OCI-LY7 (cell line): Measurements from ENCODE around the gene LGALS16. TPM values are rescaled to one million over a fixed set of nuclear protein-coding genes. Genes with fewer than 3 reads are reported as not detected.
"Not testable (repeated sequence)": the region's sequence is repeated elsewhere in the genome, so short reads cannot be mapped to it uniquely, and the experiment has no call there.

ENCODE experiments used
- BruUV-seq: library from RNA; stranded (reverse); fragments of 400-500 nt; replicated peaks from 2 replicates; lab custom pipeline; 2021; lab: Mats Ljungman, UMichigan
- CTCF ChIA-PET: fragments of 300-600 bp; sonication (Branson Sonifier 250); formaldehyde crosslinking; loops from one replicate; lab custom pipeline; 2022; ENCODE audit warnings: antibody characterized with exemption; ENCODE audit not compliant: unreplicated experiment; lab: Charles Lee
- POLR2A ChIA-PET: fragments of 300-600 bp; sonication (Branson Sonifier 250); formaldehyde crosslinking; loops from one replicate; lab custom pipeline; 2022; ENCODE audit warnings: antibody characterized with exemption; lab: Charles Lee
- DNase-seq: peaks from one replicate; pipeline ENCODE4 v3.0.0-alpha.2; 2015; ENCODE audit warnings: low spot score
- H2AFZ ChIP-seq: fragments of 200-600 bp; sonication (generic), shearing (Covaris generic); 2 replicates; pipeline ENCODE4 v1.6.1; 2014; ENCODE audit warnings: mild to moderate bottlenecking, antibody characterized with exemption, low read length, moderate library complexity
- H3K27ac ChIP-seq: fragments of 200-600 bp; sonication (generic); 2 replicates; pipeline ENCODE4 v1.5.1; 2014; ENCODE audit warnings: mixed run types, low read depth, mild to moderate bottlenecking, moderate library complexity, low read length, inconsistent platforms; ENCODE audit not compliant: poor library complexity, severe bottlenecking
- H3K36me3 ChIP-seq: fragments of 200-600 bp; sonication (generic); 2 replicates; pipeline ENCODE4 v1.6.1; 2014; ENCODE audit warnings: mild to moderate bottlenecking, antibody characterized with exemption, low read length, moderate library complexity, mixed read lengths; ENCODE audit not compliant: insufficient read depth
- H3K4me1 ChIP-seq: fragments of 200-600 bp; sonication (generic); 2 replicates; pipeline ENCODE4 v1.5.1; 2014; ENCODE audit warnings: mild to moderate bottlenecking, low read length; ENCODE audit not compliant: insufficient read depth, poor library complexity, severe bottlenecking
- H3K4me2 ChIP-seq: fragments of 200-600 bp; sonication (generic); 2 replicates; pipeline ENCODE4 v1.6.1; 2014; ENCODE audit warnings: mild to moderate bottlenecking, low read length
- H3K4me3 ChIP-seq: fragments of 200-600 bp; sonication (generic); 2 replicates; pipeline ENCODE4 v1.5.1; 2014; ENCODE audit warnings: mild to moderate bottlenecking, low read depth, low read length; ENCODE audit not compliant: poor library complexity, severe bottlenecking
- H3K79me2 ChIP-seq: fragments of 200-600 bp; sonication (generic); 2 replicates; pipeline ENCODE4 v1.6.1; 2016; ENCODE audit warnings: low read depth, mild to moderate bottlenecking, low read length, moderate library complexity, mixed read lengths; ENCODE audit not compliant: insufficient read depth
- H3K9me2 ChIP-seq: fragments of 200-600 bp; sonication (generic); 2 replicates; pipeline ENCODE4 v1.6.1; 2016; ENCODE audit warnings: mild to moderate bottlenecking, low read length, mixed read lengths; ENCODE audit not compliant: insufficient read depth
- H3K9me3 ChIP-seq: fragments of 200-600 bp; sonication (generic); 2 replicates; pipeline ENCODE4 v1.6.1; 2014; ENCODE audit warnings: mild to moderate bottlenecking, mixed run types, low read length, mixed read lengths
- H4K20me1 ChIP-seq: fragments of 200-600 bp; sonication (generic); 2 replicates; pipeline ENCODE4 v1.6.1; 2014; ENCODE audit warnings: mild to moderate bottlenecking, antibody characterized with exemption, low read length, moderate library complexity, mixed read lengths; ENCODE audit not compliant: insufficient read depth
- CTCF ChIP-seq: fragments of 200-600 bp; sonication (generic); conservative IDR thresholded peaks from 2 replicates; pipeline ENCODE4 v1.5.1; 2014; ENCODE audit warnings: mild to moderate bottlenecking, antibody characterized with exemption, low read length, moderate library complexity, mixed read lengths
- EZH2phosphoT487 ChIP-seq: fragments of 200-600 bp; sonication (generic); IDR thresholded peaks from 2 replicates; pipeline ENCODE4 v1.6.1; 2018; ENCODE audit warnings: low read depth, borderline replicate concordance, mild to moderate bottlenecking, mixed run types, antibody characterized with exemption, low read length, moderate library complexity, mixed read lengths
- intact Hi-C: fragments of 100-400 bp; cut with micrococcal nuclease; formaldehyde crosslinking; loops from one replicate; pipeline ENCODE4 v1.10.0; 2022; ENCODE audit not compliant: unreplicated experiment
- total RNA-seq, 2 experiments: library from RNA; depleted of rRNA in 1 of 2; stranded (reverse); fragments of >200 nt in 1 of 2; shearing (Covaris generic) in 1 of 2; gene quantifications; 2 replicates each; pipeline ENCODE4 v1.2.3, GENCODE V29; 2014 to 2022

LGALS16 gene
- total RNA-seq, 2 experiments from 2014 or later: not detected

GRCh38 chr19:39627631-39628030 lies 28.1 kb upstream of the LGALS16 start:
- H2AFZ ChIP-seq, H3K4me2 ChIP-seq, H4K20me1 ChIP-seq, H3K27ac ChIP-seq, intact Hi-C loops, BruUV-seq, CTCF ChIA-PET, H3K9me3 ChIP-seq, H3K4me3 ChIP-seq, POLR2A ChIA-PET, H3K36me3 ChIP-seq, H3K79me2 ChIP-seq, H3K9me2 ChIP-seq, H3K4me1 ChIP-seq: not testable (repeated sequence)
- DNase-seq: peak; percentile 6
- TF ChIP-seq CTCF: 0 out of 2 replicates have a peak, but pooled peaks have one; percentile 25

GRCh38 chr19:39631178-39631577 lies 24.5 kb upstream of the LGALS16 start:
- no TSS peak for BruUV-seq
- ChIA-PET CTCF (no interaction called here), POLR2A (no interaction called here)
- H3K27ac ChIP-seq: no peak overlapping the region
- intact Hi-C loops: no loop called here
- no peak overlapping the region for H2AFZ ChIP-seq
- H3K9me3 ChIP-seq: no peaks in the 10 kb centered on the region
- DNase-seq: no peak
- H3K4me3 ChIP-seq: no peak overlapping the region
- H3K79me2 ChIP-seq: no peaks in the 10 kb centered on the region
- no peaks in the 10 kb centered on the region for H3K4me1 ChIP-seq
- no peaks in the 10 kb centered on the region for H4K20me1 ChIP-seq
- TF ChIP-seq CTCF (no peak), EZH2phosphoT487 (no peak)
- H3K4me2 ChIP-seq: no peak overlapping the region
- H3K9me2 ChIP-seq: no peaks in the 10 kb centered on the region
- no peaks in the 10 kb centered on the region for H3K36me3 ChIP-seq

GRCh38 chr19:39631626-39632025 lies 24.1 kb upstream of the LGALS16 start:
- H4K20me1 ChIP-seq: no peaks in the 10 kb centered on the region
- no TSS peak for BruUV-seq
- no peak for TF ChIP-seq CTCF
- no peaks in the 10 kb centered on the region for H3K36me3 ChIP-seq
- POLR2A ChIA-PET: no interaction called here
- H2AFZ ChIP-seq: no peak overlapping the region
- intact Hi-C loops: no loop called here
- H3K9me3 ChIP-seq: no peaks in the 10 kb centered on the region
- no peaks in the 10 kb centered on the region for H3K4me1 ChIP-seq
- no peaks in the 10 kb centered on the region for H3K9me2 ChIP-seq
- H3K4me2 ChIP-seq: no peak overlapping the region
- DNase-seq: no peak
- CTCF ChIA-PET: no interaction called here
- no peaks in the 10 kb centered on the region for H3K79me2 ChIP-seq
- no peak overlapping the region for H3K27ac ChIP-seq
- no peak overlapping the region for H3K4me3 ChIP-seq
